Small intestine (tissue), 7 donors: ENCODE data around the gene SLC6A4. TPM values are rescaled to one million over a fixed set of nuclear protein-coding genes. Genes with fewer than 3 reads are reported as not detected.
"Not testable (repeated sequence)": the region's sequence is repeated elsewhere in the genome, so short reads cannot be mapped to it uniquely, and the experiment has no call there.

ENCODE experiments used
- DNase-seq, 2 donors: peaks; one replicate each; pipeline versions ENCODE4 v3.0.0 to v3.0.0-alpha.2; 2013
- FAIRE-seq: peaks from 2 replicates; lab custom pipeline; 2012; peaks lifted over from hg19 to GRCh38; lab: Jason Lieb, UNC
- H3K27ac ChIP-seq, 3 donors: one replicate each; pipeline ENCODE4 v1.5.1; 2013; ENCODE audit warnings: low read length in 2 of 3, mild to moderate bottlenecking in 2 of 3, control low read depth in 1 of 3, inconsistent platforms in 1 of 3, low read depth in 1 of 3, moderate library complexity in 1 of 3
- H3K27me3 ChIP-seq, 3 donors: one replicate each; pipeline ENCODE4 v1.6.1; 2013; ENCODE audit warnings: low read length in 3 of 3, inconsistent platforms in 1 of 3; ENCODE audit not compliant: control insufficient read depth in 3 of 3, insufficient read depth in 3 of 3
- H3K36me3 ChIP-seq, 3 donors: one replicate each; pipeline ENCODE4 v1.6.1; 2013; ENCODE audit warnings: low read length in 3 of 3, inconsistent platforms in 1 of 3, low read depth in 1 of 3, mild to moderate bottlenecking in 1 of 3, moderate library complexity in 1 of 3; ENCODE audit not compliant: control insufficient read depth in 3 of 3, insufficient read depth in 2 of 3
- H3K4me1 ChIP-seq, 3 donors: one replicate each; pipeline ENCODE4 v1.6.1; 2013; ENCODE audit warnings: low read length in 2 of 3, inconsistent platforms in 1 of 3, low read depth in 1 of 3, mild to moderate bottlenecking in 1 of 3, moderate library complexity in 1 of 3; ENCODE audit not compliant: control insufficient read depth in 3 of 3, insufficient read depth in 2 of 3
- H3K4me3 ChIP-seq, 3 donors: one replicate each; pipeline ENCODE4 v1.5.1; 2013; ENCODE audit warnings: low read length in 3 of 3, control low read depth in 1 of 3, inconsistent platforms in 1 of 3, low read depth in 1 of 3, mild to moderate bottlenecking in 1 of 3, moderate library complexity in 1 of 3
- H3K9me3 ChIP-seq, 2 donors: one replicate each; pipeline ENCODE4 v1.6.1; 2013; ENCODE audit warnings: low read depth in 1 of 2, low read length in 1 of 2; ENCODE audit not compliant: control insufficient read depth in 2 of 2, insufficient read depth in 1 of 2
- WGBS, 3 donors: extraction: QIAGEN DNeasy Blood & Tissue Kit; methylation state at CpG; one replicate each; pipeline ENCODE4 v1.1.7; 2013; 5-methylcytosine and 5-hydroxymethylcytosine counted together
- polyA plus RNA-seq, 4 donors: library from polyadenylated mRNA; stranded (reverse) in 3 of 4; unstranded in 1 of 4; fragments of 200-250 nt in 3 of 4; fragments of 120-200 nt in 1 of 4; gene quantifications; one replicate each; pipeline versions ENCODE4 v1.2.1 to v1.2.3, GENCODE V29; 2013
- donor health status: healthy with polysubstance abuse.
- donor health status: control.
- donor health status: control.
- donor health status: Bipolar disorder and iron deficiency.
- donor health status: healthy.

SLC6A4 gene
- polyA plus RNA-seq, 4 donors, result 2.9 to 26.0 (median 4.6) TPM

GRCh38 chr17:30230009-30230408 is 5.5 kb downstream of the SLC6A4 start:
- not testable (repeated sequence) for H3K36me3 ChIP-seq, DNase-seq, H3K4me3 ChIP-seq, FAIRE-seq, H3K27ac ChIP-seq, H3K9me3 ChIP-seq
- Histone ChIP-seq H3K27me3 (peaks cover 0 to 20% (median 6%) of the 10 kb centered on the region in 3 donors), H3K4me1 (peaks cover 3 to 30% (median 7%) of the 10 kb centered on the region in 3 donors)
- WGBS, 3 donors, result 75 to 81% (median 80%) methylated on average over 1 of the region's 1 CpG

DNA sequence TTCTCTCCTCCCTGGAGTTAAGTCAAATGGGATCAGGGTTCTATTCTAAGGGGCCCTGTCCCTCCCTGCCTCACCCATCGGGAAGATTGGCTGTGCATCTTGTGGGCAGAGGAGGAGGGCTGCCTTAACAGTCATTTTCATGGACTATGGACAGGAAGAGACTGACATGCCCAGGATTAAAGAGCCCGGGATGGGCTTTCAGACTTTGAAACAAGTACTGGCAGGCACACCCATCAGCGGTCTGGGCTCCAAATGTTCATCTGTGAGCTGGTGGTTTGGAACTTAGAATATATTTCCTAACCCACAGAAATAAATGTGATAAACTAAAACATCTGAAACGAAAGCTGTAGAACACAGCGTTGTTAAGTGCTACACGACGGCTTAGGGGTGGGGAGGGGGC is 6.5 kb downstream of the SLC6A4 start:
- Histone ChIP-seq H3K4me3 (no peak overlapping the region), H3K27me3 (peaks cover 0 to 12% (median 6%) of the 10 kb centered on the region in 3 donors), H3K27ac (peak overlapping the region in 1 of 3 donors; percentile 33), H3K4me1 (peaks cover 3 to 38% (median 9%) of the 10 kb centered on the region in 3 donors), H3K36me3 (no peaks in the 10 kb centered on the region), H3K9me3 (no peaks in the 10 kb centered on the region)
- FAIRE-seq (no peak), DNase-seq (peak; percentile 78 to 81)
- WGBS, 3 donors, result 23 to 53% (median 24%) methylated on average over 7 of the region's 7 CpGs

DNA sequence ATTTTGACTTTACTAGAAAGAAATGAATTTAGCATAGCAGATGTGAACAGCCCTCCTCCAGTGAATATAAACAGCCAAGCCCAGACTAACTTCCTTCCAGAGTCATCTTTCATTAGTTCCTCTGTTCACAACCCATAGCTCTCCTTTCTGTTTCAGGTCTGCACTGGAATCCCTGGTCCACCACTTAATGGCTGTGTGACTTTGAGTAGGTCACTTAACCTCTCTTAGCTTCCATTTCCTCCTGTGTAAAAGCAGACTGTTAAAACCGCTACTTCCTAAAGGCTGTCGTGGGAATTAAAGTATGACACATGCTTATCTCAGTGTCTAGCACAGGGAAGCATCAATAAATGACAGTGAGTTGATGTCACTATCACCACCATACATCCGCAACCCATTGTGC is 7.5 kb downstream of the SLC6A4 start:
- peaks cover 0 to 4% (median 3%) of the 10 kb centered on the region in 3 donors for H3K27me3 ChIP-seq
- FAIRE-seq (no peak), DNase-seq (no peak)
- 82 to 91% (median 84%) methylated on average over 3 of the region's 3 CpGs for WGBS, 3 donors
- no peak overlapping the region for H3K4me3 ChIP-seq
- H3K9me3 ChIP-seq, result no peaks in the 10 kb centered on the region
- H3K27ac ChIP-seq, result no peak overlapping the region
- no peaks in the 10 kb centered on the region for H3K36me3 ChIP-seq
- peaks cover 3 to 48% (median 13%) of the 10 kb centered on the region in 3 donors for H3K4me1 ChIP-seq

DNA sequence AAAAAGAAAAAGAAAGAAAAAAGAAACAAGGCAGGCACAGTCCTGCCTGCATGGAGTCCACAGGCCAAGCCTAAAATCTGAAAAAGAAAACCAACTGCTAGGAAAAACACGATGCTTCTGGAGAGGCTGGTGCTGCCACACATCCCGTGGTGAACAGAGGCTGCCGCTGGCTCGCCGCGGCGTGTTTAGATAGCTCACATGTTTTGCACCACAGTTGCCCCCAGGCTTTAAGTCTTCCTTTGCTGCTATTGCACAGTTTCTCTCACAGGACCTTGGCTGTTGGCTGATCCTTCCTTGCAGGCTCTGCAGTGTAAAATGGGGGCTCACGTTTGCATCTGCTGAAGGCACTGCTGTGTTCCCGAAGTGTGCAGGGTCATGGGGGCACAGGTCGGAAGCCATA is 8.6 kb downstream of the SLC6A4 start:
- no peak overlapping the region for H3K4me3 ChIP-seq
- WGBS, 3 donors, result 85 to 93% (median 86%) methylated on average over 10 of the region's 10 CpGs
- FAIRE-seq, result no peak

GRCh38 chr17:30225919-30226553 is 9.5 kb downstream of the SLC6A4 start:
- peak overlapping the region in 2 of 3 donors; percentile 69 to 73 for H3K27ac ChIP-seq
- 43 to 66% (median 53%) methylated on average over 15 of the region's 15 CpGs for WGBS, 3 donors
- H3K4me3 ChIP-seq, result no peak overlapping the region
- no peaks in the 10 kb centered on the region for H3K36me3 ChIP-seq
- FAIRE-seq (no peak), DNase-seq (peak; percentile 84 to 86)
- no peaks in the 10 kb centered on the region for H3K27me3 ChIP-seq
- no peaks in the 10 kb centered on the region for H3K9me3 ChIP-seq
- H3K4me1 ChIP-seq, result peaks cover 3 to 61% (median 13%) of the 10 kb centered on the region in 3 donors

More for the DNA sequence above, 8.6 kb downstream of the SLC6A4 start:
- Histone ChIP-seq H3K36me3 (no peaks in the 10 kb centered on the region), H3K27me3 (peaks cover 0 to 3% (median 0%) of the 10 kb centered on the region in 3 donors), H3K9me3 (no peaks in the 10 kb centered on the region), H3K27ac (no peak overlapping the region), H3K4me1 (peaks cover 3 to 55% (median 13%) of the 10 kb centered on the region in 3 donors)
- DNase-seq, result no peak

GRCh38 chr17:30225112-30225511 is 10.4 kb downstream of the SLC6A4 start:
- Histone ChIP-seq H3K9me3 (no peaks in the 10 kb centered on the region), H3K4me3 (no peak overlapping the region), H3K27ac (peak overlapping the region in 2 of 3 donors; percentile 69 to 73), H3K4me1 (peaks cover 3 to 68% (median 13%) of the 10 kb centered on the region in 3 donors), H3K36me3 (no peaks in the 10 kb centered on the region), H3K27me3 (no peaks in the 10 kb centered on the region)
- DNase-seq, result no peak
- WGBS, 3 donors, result 77 to 88% (median 84%) methylated on average over 3 of the region's 3 CpGs
- FAIRE-seq, result no peak

- 77 to 81% (median 79%) methylated on average over 8 of the region's 8 CpGs for WGBS, 3 donors
- no peaks in the 10 kb centered on the region for H3K36me3 ChIP-seq
- H3K4me3 ChIP-seq, result no peak overlapping the region
- DNase-seq (no peak), FAIRE-seq (no peak)
- no peak overlapping the region for H3K27ac ChIP-seq
- H3K27me3 ChIP-seq, result no peaks in the 10 kb centered on the region
- H3K4me1 ChIP-seq, result peaks cover 3 to 72% (median 13%) of the 10 kb centered on the region in 3 donors
- H3K9me3 ChIP-seq, result no peaks in the 10 kb centered on the region
Observed at GRCh38 chr17:30224419-30224960, 11.0 kb downstream of the SLC6A4 start.

DNA sequence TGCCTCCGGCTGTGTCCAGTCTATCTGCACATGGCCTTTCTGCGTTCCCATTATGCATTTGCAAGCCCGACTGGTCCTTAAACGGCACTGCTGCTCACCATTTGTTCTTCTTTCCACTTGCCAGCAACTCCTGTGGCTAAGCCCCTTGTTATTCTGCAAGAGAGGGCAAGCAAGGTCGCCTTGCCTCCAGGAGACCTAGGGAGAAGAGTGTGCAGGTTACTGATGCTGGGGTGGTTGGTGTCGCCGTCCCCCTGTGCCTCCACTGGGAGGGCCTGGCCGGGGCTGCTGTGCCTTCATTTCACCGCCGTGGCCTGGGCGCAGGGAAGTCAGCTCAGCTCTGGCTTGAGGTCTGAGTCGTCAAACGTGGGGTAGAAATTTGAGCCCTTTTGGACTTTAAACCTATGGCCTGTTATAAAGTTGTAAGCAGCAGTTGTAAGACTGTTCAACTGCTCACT is 12.7 kb downstream of the SLC6A4 start:
- H3K9me3 ChIP-seq, result no peaks in the 10 kb centered on the region

More for the DNA sequence above, 12.7 kb downstream of the SLC6A4 start:
- FAIRE-seq (no peak), DNase-seq (peak; percentile 87 to 89)
- Histone ChIP-seq H3K27ac (peak overlapping the region in 2 of 3 donors; percentile 42 to 84), H3K27me3 (no peaks in the 10 kb centered on the region), H3K36me3 (peaks cover 0 to 6% (median 0%) of the 10 kb centered on the region in 3 donors), H3K4me1 (peaks cover 3 to 68% (median 12%) of the 10 kb centered on the region in 3 donors), H3K4me3 (peak overlapping the region in 2 of 3 donors; percentile 14 to 24)
- 37 to 61% (median 41%) methylated on average over 13 of the region's 13 CpGs for WGBS, 3 donors
